SK-N-DZ (cell line): ENCODE data around the gene HBEGF. TPM values are rescaled to one million over a fixed set of nuclear protein-coding genes. Genes with fewer than 3 reads are reported as not detected.

Experiments used
- DNase-seq: peaks from one replicate; pipeline ENCODE4 v3.0.0-alpha.2; 2015; ENCODE audit warnings: low spot score
- polyA plus RNA-seq, 2 experiments: library from polyadenylated mRNA; depleted of rRNA; stranded (reverse); fragments of >200 nt; gene quantifications; 2 replicates each; pipeline ENCODE4 v1.2.3, GENCODE V29; 2014

HBEGF gene
- 1.8 and 2.7 TPM in 2 replicates for polyA plus RNA-seq (2014; cell fraction: cytosol; rRNA removed)
- 1.5 and 1.6 TPM in 2 replicates for polyA plus RNA-seq (2014; cell fraction: nucleus; rRNA removed)

- peak; percentile 74 for DNase-seq
Measured at GRCh38 chr5:140346348-140347221, at the start of gene HBEGF. Gene HBEGF (minus strand): TSS chr5:140346603. CDS start chr5:140346328, 275 bp downstream.

DNA sequence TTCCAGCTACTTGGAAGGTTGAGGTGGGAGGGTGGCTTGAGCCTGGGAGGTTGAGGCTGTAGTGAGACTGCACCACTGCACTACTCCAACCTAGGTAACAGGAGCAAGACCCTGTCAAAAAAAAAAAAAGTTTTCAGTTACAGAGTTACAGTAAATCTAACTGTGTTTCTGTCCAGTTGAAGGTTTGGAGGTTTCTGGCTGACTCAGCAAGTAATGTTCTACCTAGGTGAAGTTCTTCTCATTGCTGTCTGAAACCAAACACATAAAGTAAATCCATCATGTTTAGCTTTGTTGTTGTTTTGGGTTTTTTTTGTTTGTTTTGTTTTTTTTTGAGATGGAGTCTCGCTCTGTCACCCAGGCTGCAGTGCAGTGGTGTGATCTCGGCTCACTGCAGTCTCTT is 47.3 kb upstream of the HBEGF start:
- DNase-seq, result no peak

DNA sequence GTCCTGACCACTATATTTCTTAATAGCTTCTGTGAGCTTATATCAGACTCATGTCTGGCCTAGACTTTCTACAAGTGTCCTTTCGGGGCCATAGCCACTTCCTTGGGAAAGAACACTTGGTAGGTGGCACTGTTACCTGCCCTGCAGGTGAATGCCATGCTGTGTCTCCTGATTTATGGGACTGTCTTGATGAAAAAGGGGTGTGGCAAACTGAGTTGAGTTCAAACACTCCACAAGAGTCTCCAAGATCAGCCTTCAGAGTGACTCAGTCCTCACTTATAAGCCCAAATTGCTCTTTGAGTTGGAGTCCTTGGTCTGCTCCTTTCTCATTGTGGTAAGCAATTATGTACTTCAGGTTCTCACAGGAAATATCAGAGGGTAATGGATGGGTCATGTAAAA is 45.3 kb upstream of the HBEGF start:
- DNase-seq, result no peak

- DNase-seq, result no peak
Measured at GRCh38 chr5:140391312-140391711, 44.9 kb upstream of the HBEGF start.

GRCh38 chr5:140388052-140388451 is 41.6 kb upstream of the HBEGF start:
- no peak for DNase-seq

- no peak for DNase-seq
Measured at GRCh38 chr5:140383300-140383699, 36.9 kb upstream of the HBEGF start.

- DNase-seq, result no peak
Measured at GRCh38 chr5:140382866-140383265, 36.5 kb upstream of the HBEGF start.

- DNase-seq, result no peak
Measured at GRCh38 chr5:140381972-140382371, 35.6 kb upstream of the HBEGF start.

- no peak for DNase-seq
Measured at GRCh38 chr5:140381351-140381750, 34.9 kb upstream of the HBEGF start.

GRCh38 chr5:140372971-140373487 is 26.6 kb upstream of the HBEGF start:
- peak; percentile 78 for DNase-seq

DNA sequence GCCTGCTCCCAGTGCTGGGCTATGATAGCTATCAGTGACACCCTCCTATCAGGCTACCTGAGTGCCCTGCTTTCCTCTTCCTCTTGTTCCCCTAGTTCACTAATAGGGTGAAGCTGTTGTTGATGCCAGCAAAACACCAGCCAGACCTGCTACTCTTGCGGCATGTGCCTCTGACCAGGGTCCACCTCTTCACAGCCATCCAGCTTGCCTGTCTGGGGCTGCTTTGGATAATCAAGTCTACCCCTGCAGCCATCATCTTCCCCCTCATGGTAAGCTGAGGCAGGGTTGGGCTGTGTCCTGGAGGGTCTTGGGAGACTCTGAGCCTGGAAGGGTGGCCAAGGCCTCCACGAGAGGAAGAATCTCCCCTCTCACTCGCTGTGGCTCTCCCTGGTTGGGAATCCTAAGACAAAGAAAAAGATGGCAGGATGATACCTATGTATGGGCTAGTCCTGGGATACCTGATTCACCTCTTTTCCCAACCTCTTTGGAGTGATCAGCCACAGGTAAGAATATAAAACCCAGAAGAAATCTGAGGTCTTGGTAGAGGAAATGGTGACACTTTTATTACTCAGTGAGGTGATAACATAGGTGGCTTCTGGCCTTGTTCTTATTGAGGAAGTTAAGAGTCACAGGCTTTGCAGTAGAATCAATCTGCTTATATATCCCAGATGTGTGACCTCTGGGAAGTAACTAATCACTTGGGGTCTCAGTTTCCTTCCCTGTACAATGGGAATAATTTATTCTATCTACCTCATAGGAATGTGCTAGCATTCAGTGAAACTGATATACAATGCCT is 25.2 kb upstream of the HBEGF start:
- no peak for DNase-seq

GRCh38 chr5:140367256-140368013 is 21.0 kb upstream of the HBEGF start:
- no peak for DNase-seq

GRCh38 chr5:140366589-140367255 is 20.3 kb upstream of the HBEGF start:
- DNase-seq, result no peak

GRCh38 chr5:140365941-140366340 is 19.5 kb upstream of the HBEGF start:
- DNase-seq, result no peak

- DNase-seq, result no peak
Measured at GRCh38 chr5:140365282-140365681, 18.9 kb upstream of the HBEGF start.

DNA sequence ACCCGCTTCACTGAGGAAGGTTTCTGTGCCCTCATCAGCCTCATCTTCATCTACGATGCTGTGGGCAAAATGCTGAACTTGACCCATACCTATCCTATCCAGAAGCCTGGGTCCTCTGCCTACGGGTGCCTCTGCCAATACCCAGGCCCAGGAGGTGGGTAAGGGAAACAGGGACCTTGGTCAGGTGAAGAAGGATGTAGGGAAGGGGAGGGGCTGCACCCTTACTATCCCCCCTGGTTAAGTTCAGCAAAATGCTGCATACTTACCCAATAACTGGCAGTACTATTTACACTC is 18.0 kb upstream of the HBEGF start:
- DNase-seq, result no peak

GRCh38 chr5:140363631-140364471 is 17.4 kb upstream of the HBEGF start:
- no peak for DNase-seq

DNA sequence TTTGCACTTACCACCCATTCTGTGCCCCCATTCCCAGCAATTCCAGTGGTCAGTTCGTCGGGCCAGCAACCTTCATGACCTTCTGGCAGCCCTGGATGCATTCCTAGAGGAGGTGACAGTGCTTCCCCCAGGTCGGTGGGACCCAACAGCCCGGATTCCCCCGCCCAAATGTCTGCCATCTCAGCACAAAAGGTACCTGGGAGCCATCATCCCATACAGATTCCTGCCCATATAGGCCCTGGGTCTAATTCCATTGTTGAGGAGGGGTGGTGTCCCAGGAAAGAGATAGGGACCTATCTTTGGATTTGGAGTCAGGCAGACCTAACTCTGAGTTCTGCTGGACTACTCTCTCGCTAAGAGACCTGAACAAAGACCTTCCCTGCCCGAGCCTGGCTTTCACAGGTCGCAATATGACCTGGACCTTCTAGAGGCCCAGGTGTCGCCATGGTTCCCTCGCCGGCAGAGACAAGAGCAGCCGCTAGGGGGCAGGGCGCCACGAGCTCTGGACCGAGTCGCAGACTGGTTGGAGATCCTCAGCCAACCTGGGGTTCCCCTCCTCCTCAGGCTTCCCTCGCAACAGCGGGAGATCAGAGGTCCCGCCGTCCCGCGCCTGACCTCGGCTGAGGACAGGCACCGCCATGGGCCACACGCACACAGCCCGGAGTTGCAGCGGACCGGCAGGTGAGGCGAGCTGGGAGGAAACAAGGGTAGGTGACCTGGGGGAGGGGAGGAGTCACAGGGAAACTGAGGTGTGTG is 16.6 kb upstream of the HBEGF start:
- peak; percentile 62 for DNase-seq

GRCh38 chr5:140362311-140362710 is 15.9 kb upstream of the HBEGF start:
- no peak for DNase-seq
